Kidney epithelial cell (primary cell): ENCODE data around the gene NUP210. TPM values are rescaled to one million over a fixed set of nuclear protein-coding genes. Genes with fewer than 3 reads are reported as not detected.

Experiments used
- DNase-seq: peaks from one replicate; pipeline ENCODE4 v3.0.0-alpha.2; 2010; ENCODE audit warnings: low read depth
- H3K27me3 ChIP-seq: 2 replicates; pipeline ENCODE4 v1.6.0; 2011; ENCODE audit warnings: low read length; ENCODE audit not compliant: control insufficient read depth, insufficient read depth
- H3K36me3 ChIP-seq: 2 replicates; pipeline ENCODE4 v1.5.1; 2011; ENCODE audit warnings: low read length; ENCODE audit not compliant: control insufficient read depth, insufficient read depth
- H3K4me3 ChIP-seq: 2 replicates; pipeline ENCODE4 v1.5.1; 2011; ENCODE audit warnings: low read depth, mild to moderate bottlenecking, control low read depth, low read length
- CTCF ChIP-seq: IDR thresholded peaks from 2 replicates; pipeline ENCODE4 v1.5.1; 2011; ENCODE audit warnings: mild to moderate bottlenecking, moderate library complexity, low read length, control low read depth, inconsistent platforms; ENCODE audit not compliant: insufficient read depth, poor library complexity, severe bottlenecking
- total RNA-seq: library from RNA; depleted of rRNA; stranded (reverse); fragments of >200 nt; gene quantifications from 2 replicates; pipeline ENCODE4 v1.2.3, GENCODE V29; 2015

Gene NUP210
- total RNA-seq, 1 donor from 2014 or later: 36.2 TPM

- TF ChIP-seq CTCF: no peak
- DNase-seq: no peak
- Histone ChIP-seq H3K36me3 (no peaks in the 10 kb centered on the region), H3K4me3 (no peak overlapping the region), H3K27me3 (peaks cover 45% of the 10 kb centered on the region)
These were observed 142.8 kb downstream of the NUP210 start for GRCh38 chr3:13277196-13277813.

GRCh38 chr3:13276438-13277195, 143.5 kb downstream of the NUP210 start:
- TF ChIP-seq CTCF: no peak
- peaks cover 38% of the 10 kb centered on the region for H3K27me3 ChIP-seq
- H3K36me3 ChIP-seq: no peaks in the 10 kb centered on the region
- DNase-seq: no peak
- no peak overlapping the region for H3K4me3 ChIP-seq

- Histone ChIP-seq H3K27me3 (peaks cover 34% of the 10 kb centered on the region), H3K4me3 (no peak overlapping the region), H3K36me3 (no peaks in the 10 kb centered on the region)
- no peak for TF ChIP-seq CTCF
- no peak for DNase-seq
These were observed 144.6 kb downstream of the NUP210 start for GRCh38 chr3:13275376-13276005.

GRCh38 chr3:13274551-13275332, 145.4 kb downstream of the NUP210 start:
- no peak for DNase-seq
- TF ChIP-seq CTCF: no peak
- no peaks in the 10 kb centered on the region for H3K36me3 ChIP-seq
- no peak overlapping the region for H3K4me3 ChIP-seq
- H3K27me3 ChIP-seq: peaks cover 32% of the 10 kb centered on the region

- H3K4me3 ChIP-seq: no peak overlapping the region
- peaks cover 30% of the 10 kb centered on the region for H3K27me3 ChIP-seq
- DNase-seq: no peak
- no peaks in the 10 kb centered on the region for H3K36me3 ChIP-seq
- TF ChIP-seq CTCF: no peak
These were observed 146.0 kb downstream of the NUP210 start for GRCh38 chr3:13274125-13274524.
